IMR-90 (cell line): ENCODE data around the gene CMKLR1. TPM values are rescaled to one million over a fixed set of nuclear protein-coding genes. Genes with fewer than 3 reads are reported as not detected.

Experiments
- ATAC-seq: fragments of 200-7000 bp; cut with Tn5 transposase; 2 replicates; pipeline ENCODE4 v1.9.1; 2020; ENCODE audit warnings: low read depth, mild to moderate bottlenecking, moderate library complexity
- BruUV-seq: library from RNA; stranded (reverse); fragments of 400-500 nt; replicated peaks from 2 replicates; lab custom pipeline; 2021; lab: Mats Ljungman, UMichigan
- CTCF ChIA-PET: fragments of 300-600 bp; formaldehyde crosslinking; extraction: SDS; loops from one replicate; lab custom pipeline; 2021; ENCODE audit warnings: antibody characterized with exemption; lab: Yijun Ruan, JAX
- POLR2A ChIA-PET: fragments of 300-600 bp; sonication (Branson Sonifier 250); formaldehyde crosslinking; loops from one replicate; lab custom pipeline; 2022; ENCODE audit warnings: antibody characterized with exemption; ENCODE audit not compliant: unreplicated experiment; lab: Charles Lee
- DNase-seq: peaks from one replicate; pipeline ENCODE4 v3.0.0; 2013
- H2AFZ ChIP-seq: replicated peaks from 2 replicates; pipeline ENCODE3; 2013; ENCODE audit warnings: low read length, mild to moderate bottlenecking; ENCODE audit not compliant: poor library complexity
- H2AK5ac ChIP-seq: 2 replicates; pipeline ENCODE4 v1.6.1; 2013; ENCODE audit warnings: low read depth, low read length, inconsistent platforms
- H2AK9ac ChIP-seq: replicated peaks from 2 replicates; pipeline ENCODE3; 2013; ENCODE audit warnings: mild to moderate bottlenecking, low read depth, low read length, moderate library complexity; ENCODE audit not compliant: poor library complexity
- H2BK120ac ChIP-seq: 2 replicates; pipeline ENCODE4 v1.6.1; 2013; ENCODE audit warnings: low read depth, low read length, inconsistent platforms
- H2BK15ac ChIP-seq: 3 replicates; pipeline ENCODE4 v1.6.1; 2013; ENCODE audit warnings: low read depth, low read length, inconsistent platforms
- H2BK20ac ChIP-seq: 2 replicates; pipeline ENCODE4 v1.6.1; 2013; ENCODE audit warnings: low read depth, mild to moderate bottlenecking, inconsistent platforms, low read length, moderate library complexity
- H2BK5ac ChIP-seq: 2 replicates; pipeline ENCODE4 v1.6.1; 2013; ENCODE audit warnings: mild to moderate bottlenecking, low read depth, low read length, inconsistent platforms; ENCODE audit not compliant: poor library complexity, severe bottlenecking
- H3K14ac ChIP-seq: replicated peaks from 2 replicates; pipeline ENCODE4 v1.6.1; 2013; ENCODE audit warnings: low read depth, low read length, inconsistent platforms
- H3K18ac ChIP-seq: 2 replicates; pipeline ENCODE4 v1.6.1; 2013; ENCODE audit warnings: low read depth, low read length, control low read depth
- H3K23ac ChIP-seq: 2 replicates; pipeline ENCODE4 v1.6.1; 2013; ENCODE audit warnings: low read depth, low read length, inconsistent platforms
- H3K27ac ChIP-seq: 2 replicates; pipeline ENCODE4 v1.5.1; 2013; ENCODE audit warnings: mild to moderate bottlenecking, control low read depth, low read length; ENCODE audit not compliant: insufficient read depth
- H3K27me3 ChIP-seq: 2 replicates; pipeline ENCODE4 v1.6.1; 2013; ENCODE audit warnings: low read length; ENCODE audit not compliant: control insufficient read depth, insufficient read depth
- H3K36me3 ChIP-seq: 2 replicates; pipeline ENCODE4 v1.6.1; 2013; ENCODE audit warnings: low read length, mixed read lengths; ENCODE audit not compliant: control insufficient read depth, insufficient read depth
- H3K4ac ChIP-seq: 2 replicates; pipeline ENCODE4 v1.6.1; 2013; ENCODE audit warnings: low read depth, low read length, inconsistent platforms
- H3K4me1 ChIP-seq: 2 replicates; pipeline ENCODE4 v1.6.1; 2013; ENCODE audit warnings: low read length, mixed read lengths; ENCODE audit not compliant: control insufficient read depth, insufficient read depth
- H3K4me2 ChIP-seq: 2 replicates; pipeline ENCODE4 v1.6.1; 2013; ENCODE audit warnings: low read depth, mild to moderate bottlenecking, control low read depth, low read length, moderate library complexity
- H3K4me3 ChIP-seq: 2 replicates; pipeline ENCODE4 v1.5.1; 2013; ENCODE audit warnings: low read depth, mild to moderate bottlenecking, control low read depth, low read length, moderate library complexity; ENCODE audit not compliant: insufficient read depth
- H3K56ac ChIP-seq: 2 replicates; pipeline ENCODE4 v1.6.1; 2013; ENCODE audit warnings: low read length, inconsistent platforms; ENCODE audit not compliant: insufficient read depth; ENCODE audit errors: extremely low read depth
- H3K79me1 ChIP-seq, 2 experiments: 2 replicates each; pipeline ENCODE4 v1.6.1; 2013; ENCODE audit warnings: low read length in 2 of 2, inconsistent platforms in 1 of 2, low read depth in 1 of 2
- H3K9ac ChIP-seq: 2 replicates; pipeline ENCODE4 v1.6.1; 2013; ENCODE audit warnings: low read depth, low read length, control low read depth
- H3K9me1 ChIP-seq: 2 replicates; pipeline ENCODE4 v1.6.1; 2013; ENCODE audit warnings: low read length, inconsistent platforms; ENCODE audit not compliant: insufficient read depth
- H3K9me3 ChIP-seq: 2 replicates; pipeline ENCODE4 v1.6.1; 2013; ENCODE audit warnings: low read length; ENCODE audit not compliant: control insufficient read depth, insufficient read depth
- H4K20me1 ChIP-seq: 2 replicates; pipeline ENCODE4 v1.6.1; 2013; ENCODE audit warnings: low read length, inconsistent platforms; ENCODE audit not compliant: insufficient read depth
- H4K5ac ChIP-seq: 2 replicates; pipeline ENCODE4 v1.6.1; 2013; ENCODE audit warnings: mild to moderate bottlenecking, low read depth, low read length, control low read depth
- H4K8ac ChIP-seq, 2 experiments: 2 replicates each; pipeline ENCODE4 v1.6.1; 2013; ENCODE audit warnings: low read depth in 2 of 2, low read length in 2 of 2, control low read depth in 1 of 2, inconsistent platforms in 1 of 2
- H4K91ac ChIP-seq: 2 replicates; pipeline ENCODE4 v1.6.1; 2013; ENCODE audit warnings: low read depth, low read length, inconsistent platforms; ENCODE audit not compliant: insufficient read depth
- CHD1 ChIP-seq: IDR thresholded peaks from 2 replicates; pipeline ENCODE4 v1.6.1; 2012; ENCODE audit warnings: low read depth, low read length, improper control_type of control experiment
- MAZ ChIP-seq: IDR thresholded peaks from 2 replicates; pipeline ENCODE4 v1.6.1; 2012; ENCODE audit warnings: low read depth, mild to moderate bottlenecking, low read length, improper control_type of control experiment, moderate library complexity, borderline replicate concordance
- MXI1 ChIP-seq: IDR thresholded peaks from 2 replicates; pipeline ENCODE4 v1.6.1; 2012; ENCODE audit warnings: low read depth, mild to moderate bottlenecking, low read length, moderate library complexity, borderline replicate concordance
- NFE2L2 ChIP-seq: fragments of 150-350 bp; IDR thresholded peaks from 2 replicates; pipeline ENCODE4 v1.6.1; 2016; ENCODE audit warnings: low read depth, mild to moderate bottlenecking, low read length
- WGBS, 2 experiments: methylation state at CpG; one replicate each; pipeline versions ENCODE4 v1.1.5 to v1.1.7; 2013; ENCODE audit warnings: missing lambda C conversion rate in 2 of 2; ENCODE audit not compliant: insufficient read length in 1 of 2; ENCODE audit errors: extremely low coverage in 2 of 2; 5-methylcytosine and 5-hydroxymethylcytosine counted together
- dilution Hi-C: fragments of 300-500 bp; cut with HindIII; formaldehyde crosslinking; loops from one replicate; pipeline ENCODE4 v1.14.3; 2018; ENCODE audit warnings: low sequenced_read_pairs; ENCODE audit not compliant: unreplicated experiment
- in situ Hi-C: fragments of 300-500 bp; cut with MboI; formaldehyde crosslinking; loops from 3 replicates; pipeline ENCODE4 v1.14.3; 2019; ENCODE audit warnings: low sequenced_read_pairs, inconsistent platforms, mixed read lengths
- intact Hi-C: fragments of 100-400 bp; cut with micrococcal nuclease; formaldehyde crosslinking; loops from 2 replicates; pipeline ENCODE4 v1.10.0; 2022
- polyA plus RNA-seq, 3 experiments: library from polyadenylated mRNA; depleted of rRNA; stranded (reverse); fragments of >200 nt; gene quantifications; 2 replicates each; pipeline ENCODE4 v1.2.3, GENCODE V29; 2012; ENCODE audit warnings: low replicate concordance in 1 of 3
- total RNA-seq: library from RNA; depleted of rRNA; stranded (reverse); fragments of >200 nt; gene quantifications from 2 replicates; pipeline ENCODE4 v1.2.3, GENCODE V29; 2012

CMKLR1 gene
- total and polyA plus RNA-seq, 2 of the 4 experiments (the other 2 are of a cell fraction), result not detected

GRCh38 chr12:108295641-108296040 is 43.5 kb downstream of the CMKLR1 start (continued):
- no peak for TF ChIP-seq CHD1

- ATAC-seq, result no peak
- no peak overlapping the region for H3K4ac ChIP-seq
- H3K36me3 ChIP-seq, result no peaks in the 10 kb centered on the region
- H3K27ac ChIP-seq, result no peak overlapping the region
- H3K18ac ChIP-seq, result no peak overlapping the region
- no peaks in the 10 kb centered on the region for H3K9me3 ChIP-seq
- H4K5ac ChIP-seq, result no peak overlapping the region
- H3K14ac ChIP-seq, result no peak overlapping the region
- H2BK20ac ChIP-seq, result no peak overlapping the region
- H4K91ac ChIP-seq, result no peak overlapping the region
- no peak for DNase-seq
- no peak overlapping the region for H3K56ac ChIP-seq
- H4K8ac ChIP-seq, result no peak overlapping the region
- no TSS peak for BruUV-seq
- no peak for TF ChIP-seq NFE2L2
- TF ChIP-seq MXI1, result no peak
- no peak for TF ChIP-seq MAZ
- H3K79me1 ChIP-seq, result no peaks in the 10 kb centered on the region
- no peak overlapping the region for H2AK5ac ChIP-seq
- no peak overlapping the region for H3K9ac ChIP-seq
- POLR2A ChIA-PET, result no interaction called here
- no peak overlapping the region for H2AK9ac ChIP-seq
- no peaks in the 10 kb centered on the region for H3K9me1 ChIP-seq
- dilution Hi-C loops, result no loop called here
- CTCF ChIA-PET, result no interaction called here
- no peak overlapping the region for H2BK120ac ChIP-seq
- in situ Hi-C loops, result no loop called here
- WGBS, 2 experiments, result no CpG with 5 or more reads among the region's 11 CpGs
- intact Hi-C loops, result no loop called here
- H2AFZ ChIP-seq, result no peak overlapping the region
- no peak overlapping the region for H3K23ac ChIP-seq
- no peaks in the 10 kb centered on the region for H3K4me1 ChIP-seq
- H3K4me3 ChIP-seq, result no peak overlapping the region
- no peak overlapping the region for H2BK5ac ChIP-seq
- no peak overlapping the region for H2BK15ac ChIP-seq
- H3K4me2 ChIP-seq, result no peak overlapping the region
- no peaks in the 10 kb centered on the region for H4K20me1 ChIP-seq
- H3K27me3 ChIP-seq, result no peaks in the 10 kb centered on the region
These were observed 49.6 kb downstream of the CMKLR1 start for GRCh38 chr12:108289350-108290161.
